Activated CD8-positive, alpha-beta T cell treated with anti-CD3 and anti-CD28 coated beads for 36 hours (primary cell): ENCODE measurements around the gene TCHP. TPM values are rescaled to one million over a fixed set of nuclear protein-coding genes. Genes with fewer than 3 reads are reported as not detected.
A peak's percentile ranks its signal among the peaks of the same experiment; 100 is the strongest.

Experiments
- ATAC-seq: fragments of 200-7000 bp; cut with Tn5 transposase; one replicate; pipeline ENCODE4 v1.10.0; 2021; ENCODE audit warnings: mild to moderate bottlenecking, moderate library complexity
- CTCF ChIA-PET: fragments of 350-600 bp; sonication (Branson Sonifier 250); formaldehyde crosslinking; loops from one replicate; lab custom pipeline; 2021; ENCODE audit warnings: antibody characterized with exemption; lab: Charles Lee
- POLR2A ChIA-PET: fragments of 350-600 bp; sonication (Branson Sonifier 250); formaldehyde crosslinking; loops from one replicate; lab custom pipeline; 2021; ENCODE audit warnings: antibody characterized with exemption; lab: Charles Lee
- DNase-seq: peaks from one replicate; pipeline ENCODE4 v3.0.0-alpha.2; 2020
- H3K27ac Mint-ChIP-seq: one replicate; pipeline ENCODE4 v1.8.0; 2021; ENCODE audit warnings: mild to moderate bottlenecking, mixed read lengths
- H3K27me3 Mint-ChIP-seq: one replicate; pipeline ENCODE4 v1.8.0; 2021; ENCODE audit warnings: mixed read lengths
- H3K36me3 Mint-ChIP-seq: one replicate; pipeline ENCODE4 v1.8.0; 2021; ENCODE audit warnings: low read depth, mixed read lengths
- H3K4me1 Mint-ChIP-seq: one replicate; pipeline ENCODE4 v1.8.0; 2021; ENCODE audit warnings: low read depth, mixed read lengths
- H3K4me3 Mint-ChIP-seq: one replicate; pipeline ENCODE4 v1.8.0; 2021; ENCODE audit warnings: mild to moderate bottlenecking, moderate library complexity, mixed read lengths
- H3K9me3 Mint-ChIP-seq: one replicate; pipeline ENCODE4 v1.8.0; 2021; ENCODE audit warnings: mixed read lengths
- intact Hi-C: fragments of 100-400 bp; cut with micrococcal nuclease; formaldehyde crosslinking; loops from one replicate; pipeline ENCODE4 v1.10.0; 2022
- total RNA-seq, 2 experiments: library from RNA; stranded (reverse); gene quantifications; one replicate each; pipeline ENCODE4 v1.2.3, GENCODE V29; 2021
- TF ChIP-seq, protein P1 (sequence below): fragments of 200-600 bp; IDR thresholded peaks from one replicate; pipeline ENCODE4 v1.8.0; 2022; ENCODE audit warnings: antibody characterized with exemption, mild to moderate bottlenecking

The TCHP gene
- total RNA-seq, 2 experiments from 2014 or later: 19.9 to 21.0 TPM

DNA sequence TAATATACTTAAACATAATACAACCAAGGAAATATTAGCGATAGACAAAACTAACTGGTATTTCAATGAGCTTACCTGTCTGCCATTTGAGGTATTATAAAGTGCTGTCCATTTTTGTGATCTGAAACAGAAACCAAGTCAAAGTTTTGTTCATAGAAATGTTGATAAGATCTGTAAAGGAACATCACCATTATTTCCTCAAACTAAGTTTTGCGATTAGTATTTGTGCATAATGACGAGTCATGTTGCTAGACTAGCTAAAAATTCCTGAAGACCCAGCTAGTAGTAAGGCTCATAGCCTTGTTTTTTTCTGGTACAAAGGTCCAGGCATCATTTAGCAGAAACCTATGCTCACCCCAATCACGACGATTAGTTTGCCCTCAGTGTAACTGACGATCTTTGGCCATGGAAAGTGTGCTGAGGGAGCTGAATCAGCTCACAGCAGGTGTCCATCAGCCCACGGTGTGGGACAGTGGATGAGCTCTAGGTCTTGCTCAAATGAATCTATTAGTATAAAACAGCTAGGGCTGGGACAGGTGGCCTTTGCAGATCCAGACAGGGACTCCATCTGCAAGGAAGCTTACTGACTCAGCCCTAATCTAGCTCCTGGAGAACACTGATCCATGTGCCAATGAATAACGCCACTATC lies 67.4 kb downstream of the TCHP start:
- H3K4me3 Mint-ChIP-seq: no peak overlapping the region
- ChIA-PET CTCF (interaction anchor here (0.9 to 1.4 kb wide), 5 partner anchors 9 to 464 kb away, joined by 3 to 4 read pairs (median 3); no protein-coding TSS in a partner anchor), POLR2A (interaction anchor here (0.7 to 0.9 kb wide), 2 partner anchors 10 to 31 kb away, joined by 3 read pairs; partner anchors contain the start of gene ANKRD13A)
- H3K27me3 Mint-ChIP-seq: no peaks in the 10 kb centered on the region
- H3K36me3 Mint-ChIP-seq: peaks cover 39% of the 10 kb centered on the region
- ATAC-seq (peak; percentile 42), DNase-seq (peak; percentile 9)
- intact Hi-C loops: no loop called here
- TF ChIP-seq, protein P1, sequence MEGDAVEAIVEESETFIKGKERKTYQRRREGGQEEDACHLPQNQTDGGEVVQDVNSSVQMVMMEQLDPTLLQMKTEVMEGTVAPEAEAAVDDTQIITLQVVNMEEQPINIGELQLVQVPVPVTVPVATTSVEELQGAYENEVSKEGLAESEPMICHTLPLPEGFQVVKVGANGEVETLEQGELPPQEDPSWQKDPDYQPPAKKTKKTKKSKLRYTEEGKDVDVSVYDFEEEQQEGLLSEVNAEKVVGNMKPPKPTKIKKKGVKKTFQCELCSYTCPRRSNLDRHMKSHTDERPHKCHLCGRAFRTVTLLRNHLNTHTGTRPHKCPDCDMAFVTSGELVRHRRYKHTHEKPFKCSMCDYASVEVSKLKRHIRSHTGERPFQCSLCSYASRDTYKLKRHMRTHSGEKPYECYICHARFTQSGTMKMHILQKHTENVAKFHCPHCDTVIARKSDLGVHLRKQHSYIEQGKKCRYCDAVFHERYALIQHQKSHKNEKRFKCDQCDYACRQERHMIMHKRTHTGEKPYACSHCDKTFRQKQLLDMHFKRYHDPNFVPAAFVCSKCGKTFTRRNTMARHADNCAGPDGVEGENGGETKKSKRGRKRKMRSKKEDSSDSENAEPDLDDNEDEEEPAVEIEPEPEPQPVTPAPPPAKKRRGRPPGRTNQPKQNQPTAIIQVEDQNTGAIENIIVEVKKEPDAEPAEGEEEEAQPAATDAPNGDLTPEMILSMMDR: no peak
- no peaks in the 10 kb centered on the region for H3K9me3 Mint-ChIP-seq
- peak overlapping the region; percentile 42 for H3K27ac Mint-ChIP-seq
- H3K4me1 Mint-ChIP-seq: peaks cover 14% of the 10 kb centered on the region

Other genes with a start within 250 kb of the TCHP start
- 1 to 10 TPM in 1 of 2 experiments, under 1 TPM in 1; 0.76 to 1.0 TPM for gene FAM222A, start 186.4 kb upstream of the TCHP start, total RNA-seq
- gene TRPV4, start 66.9 kb upstream of the TCHP start, total RNA-seq: not detected
- 10 to 100 TPM; 19.9 to 21.2 TPM for gene GLTP, start 19.7 kb upstream of the TCHP start, total RNA-seq
- 10 to 100 TPM; 49.2 to 49.6 TPM for gene GIT2, start 96.1 kb downstream of the TCHP start, total RNA-seq
- gene ANKRD13A, start 99.2 kb downstream of the TCHP start, total RNA-seq: 10 to 100 TPM; 33.4 to 37.5 TPM
- 10 to 100 TPM in 1 of 2 experiments, 1 to 10 TPM in 1; 9.7 to 11.0 TPM for gene C12orf76, start 148.2 kb downstream of the TCHP start, total RNA-seq
- gene IFT81, start 224.1 kb downstream of the TCHP start, total RNA-seq: 1 to 10 TPM; 1.8 to 2.8 TPM